LHCN-M2 (cell line): ENCODE results near the gene AHSG. TPM values are rescaled to one million over a fixed set of nuclear protein-coding genes. Genes with fewer than 3 reads are reported as not detected.
"Not testable (repeated sequence)": the region's sequence is repeated elsewhere in the genome, so short reads cannot be mapped to it uniquely, and the experiment has no call there.

ENCODE experiments used
- DNase-seq: peaks from one replicate; pipeline ENCODE4 v3.0.0-alpha.2; 2012; ENCODE audit warnings: low read depth
- total RNA-seq: library from RNA; depleted of rRNA; stranded (reverse); fragments of >200 nt; gene quantifications from 2 replicates; pipeline ENCODE4 v1.2.3, GENCODE V29; 2014

The AHSG gene
- total RNA-seq, 1 experiment from 2014 or later = not detected

DNA sequence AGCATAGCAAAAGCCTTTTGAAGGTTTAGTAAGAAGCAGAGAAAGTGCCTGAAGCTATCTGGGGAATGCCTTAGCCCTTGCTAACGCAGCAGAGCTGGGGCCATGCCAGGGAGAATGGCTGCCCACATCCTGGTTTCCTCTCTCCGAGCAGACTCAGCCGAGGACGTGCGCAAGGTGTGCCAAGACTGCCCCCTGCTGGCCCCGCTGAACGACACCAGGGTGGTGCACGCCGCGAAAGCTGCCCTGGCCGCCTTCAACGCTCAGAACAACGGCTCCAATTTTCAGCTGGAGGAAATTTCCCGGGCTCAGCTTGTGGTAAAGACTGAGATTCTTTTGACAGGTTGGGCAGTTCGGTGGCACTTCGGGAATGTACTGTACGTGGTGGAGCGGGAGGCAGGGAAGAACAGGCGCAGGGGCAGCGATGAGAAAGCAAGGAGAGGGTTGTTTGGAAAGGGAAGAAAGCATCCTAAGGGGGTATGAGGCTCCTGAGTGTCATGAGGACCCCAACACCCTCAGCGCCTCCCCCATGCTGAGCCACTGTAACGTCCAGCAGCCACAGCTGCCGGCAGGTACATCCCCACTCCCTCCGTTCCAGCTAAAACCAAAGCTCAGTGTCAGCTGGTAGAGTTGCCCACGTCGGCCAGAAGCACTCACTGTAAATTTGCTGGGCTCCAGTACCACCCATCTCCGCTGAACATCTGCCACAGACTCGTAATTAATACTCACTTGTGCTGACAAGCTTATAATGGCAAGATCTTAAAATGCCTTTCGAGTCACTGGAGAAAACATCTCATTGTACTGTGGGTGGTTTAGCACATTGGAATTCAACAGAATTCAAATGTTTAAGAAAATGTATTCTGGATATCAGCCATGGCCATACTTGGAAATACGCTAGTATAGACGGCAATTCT, 4.4 kb downstream of the AHSG start:
- peak; percentile 82 for DNase-seq

DNA sequence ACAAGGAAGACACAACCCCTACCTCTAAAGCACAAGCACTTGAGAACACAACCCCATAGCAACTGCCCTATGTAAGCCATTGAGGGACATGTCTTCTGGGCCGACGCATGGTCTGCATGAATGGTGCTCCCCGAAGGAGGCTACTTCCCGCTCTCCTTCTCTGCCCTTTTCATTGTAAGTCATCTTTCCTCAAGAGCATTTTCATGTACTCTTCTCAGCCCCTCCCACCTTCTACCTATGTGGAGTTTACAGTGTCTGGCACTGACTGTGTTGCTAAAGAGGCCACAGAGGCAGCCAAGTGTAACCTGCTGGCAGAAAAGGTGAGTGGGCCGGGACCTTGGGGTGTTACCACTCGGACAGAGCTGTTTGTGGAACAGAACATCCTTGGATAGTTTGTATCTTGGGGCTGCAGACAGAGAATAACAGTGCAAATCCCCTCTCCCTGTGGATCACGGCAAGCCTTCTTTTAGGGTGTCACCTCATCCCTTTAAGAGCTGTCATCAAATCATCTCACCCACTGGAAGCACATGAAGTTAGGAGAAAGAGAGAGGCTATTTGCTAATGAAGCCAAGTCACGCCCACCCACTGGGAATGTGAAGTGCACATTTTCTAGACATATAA, 5.6 kb downstream of the AHSG start:
- DNase-seq = no peak

DNA sequence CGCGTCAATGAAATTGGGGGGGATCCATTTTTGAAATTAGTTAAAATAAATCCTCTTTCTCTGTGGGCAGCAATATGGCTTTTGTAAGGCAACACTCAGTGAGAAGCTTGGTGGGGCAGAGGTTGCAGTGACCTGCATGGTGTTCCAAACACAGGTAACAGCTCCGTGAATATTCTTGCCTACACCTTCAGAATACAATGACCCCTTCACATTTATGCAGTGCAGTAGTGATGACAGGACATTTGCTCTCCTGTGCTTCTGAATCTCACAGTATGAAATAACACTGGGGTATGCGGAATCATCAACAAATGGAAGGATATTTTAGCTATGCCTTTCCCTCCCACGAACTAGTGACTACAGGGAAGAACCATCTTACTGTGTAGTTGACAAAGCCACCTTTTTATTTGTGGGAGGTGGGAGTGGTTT, 6.9 kb downstream of the AHSG start:
- no peak for DNase-seq

DNA sequence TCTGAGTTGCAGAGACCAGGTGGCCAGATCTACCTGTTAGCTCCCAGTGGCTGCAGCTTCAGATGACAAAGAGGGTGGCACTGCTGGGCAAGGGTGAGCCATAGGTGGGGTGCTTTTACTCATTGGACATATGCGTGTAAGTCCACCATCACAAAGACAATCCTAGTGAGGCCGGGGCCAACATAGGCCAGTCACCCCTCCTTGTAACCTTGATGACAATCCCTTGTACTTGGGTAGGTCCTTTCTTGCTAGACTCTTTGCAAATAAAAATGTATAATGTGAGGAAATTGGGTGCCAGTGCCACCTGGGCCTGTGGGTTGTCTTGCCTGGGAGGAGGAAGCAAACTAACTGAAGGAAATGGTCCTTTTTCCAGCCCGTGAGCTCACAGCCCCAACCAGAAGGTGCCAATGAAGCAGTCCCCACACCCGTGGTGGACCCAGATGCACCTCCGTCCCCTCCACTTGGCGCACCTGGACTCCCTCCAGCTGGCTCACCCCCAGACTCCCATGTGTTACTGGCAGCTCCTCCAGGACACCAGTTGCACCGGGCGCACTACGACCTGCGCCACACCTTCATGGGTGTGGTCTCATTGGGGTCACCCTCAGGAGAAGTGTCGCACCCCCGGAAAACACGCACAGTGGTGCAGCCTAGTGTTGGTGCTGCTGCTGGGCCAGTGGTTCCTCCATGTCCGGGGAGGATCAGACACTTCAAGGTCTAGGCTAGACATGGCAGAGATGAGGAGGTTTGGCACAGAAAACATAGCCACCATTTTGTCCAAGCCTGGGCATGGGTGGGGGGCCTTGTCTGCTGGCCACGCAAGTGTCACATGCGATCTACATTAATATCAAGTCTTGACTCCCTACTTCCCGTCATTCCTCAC, 7.6 kb downstream of the AHSG start:
- no peak for DNase-seq

DNA sequence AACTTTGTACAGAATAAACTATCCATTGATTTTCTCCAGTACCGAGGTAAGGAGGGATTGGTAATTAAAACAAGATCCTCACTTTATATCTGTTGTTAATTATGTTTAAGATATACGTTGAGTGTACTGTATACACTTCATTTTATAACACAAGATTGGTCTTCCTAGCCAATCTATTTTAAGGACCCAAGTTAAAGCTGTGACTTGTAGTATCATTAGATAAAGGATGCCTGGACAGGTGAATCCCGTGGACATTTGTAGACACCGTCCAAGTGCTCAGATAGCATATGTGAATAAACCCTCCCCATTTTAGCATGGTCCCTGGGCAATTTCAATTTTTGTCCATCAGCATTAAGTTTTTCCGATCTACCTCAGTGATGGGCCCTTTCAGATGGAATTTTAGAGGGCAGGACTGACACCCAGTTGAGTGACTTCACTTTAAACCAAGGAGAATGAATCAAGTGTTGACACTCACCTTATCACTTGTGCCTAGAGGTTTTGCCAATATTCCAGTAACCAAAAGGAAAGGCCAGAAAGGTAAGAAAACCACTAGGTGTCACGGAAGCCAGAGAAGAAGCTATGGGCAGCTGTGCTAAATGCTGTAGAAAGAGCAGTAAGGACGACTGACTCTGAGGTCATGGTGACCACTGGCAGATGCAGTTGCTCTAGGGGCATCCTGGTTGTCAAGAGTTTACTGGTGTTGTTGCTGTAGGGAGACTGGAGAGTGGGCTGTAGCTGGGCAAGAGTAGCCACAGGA, 9.2 kb downstream of the AHSG start:
- no peak for DNase-seq

DNA sequence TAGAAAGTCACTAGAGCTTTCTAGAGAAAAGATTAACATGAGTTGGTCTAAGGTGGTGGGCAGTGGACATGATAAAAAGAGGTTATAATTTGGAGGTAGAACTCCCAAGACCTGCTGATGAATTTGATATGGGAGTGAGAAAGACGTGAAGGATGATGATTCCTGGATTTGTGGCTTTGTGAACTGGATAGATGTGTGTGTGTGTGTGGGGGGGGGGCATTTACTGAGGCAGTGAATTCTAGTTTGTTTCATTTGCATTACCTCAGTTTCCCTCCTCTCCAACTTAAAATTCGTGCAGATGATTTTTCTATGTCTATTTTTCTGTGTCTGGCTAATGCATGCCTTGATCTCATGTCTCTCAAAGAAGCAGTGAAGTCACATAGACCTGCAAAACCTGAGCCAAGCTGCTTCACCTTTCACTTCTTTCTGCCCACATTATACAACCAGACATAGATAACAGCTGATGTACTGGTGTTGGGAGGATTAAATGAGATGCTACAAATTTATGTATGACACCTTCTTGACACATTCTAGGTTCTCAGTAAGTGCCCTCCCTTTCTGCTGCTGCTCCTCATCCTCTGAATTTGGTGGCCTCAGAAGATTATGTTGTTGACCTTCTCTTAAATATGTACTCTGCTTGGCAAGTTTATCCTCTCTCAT, 9.9 kb downstream of the AHSG start:
- DNase-seq = no peak

DNA sequence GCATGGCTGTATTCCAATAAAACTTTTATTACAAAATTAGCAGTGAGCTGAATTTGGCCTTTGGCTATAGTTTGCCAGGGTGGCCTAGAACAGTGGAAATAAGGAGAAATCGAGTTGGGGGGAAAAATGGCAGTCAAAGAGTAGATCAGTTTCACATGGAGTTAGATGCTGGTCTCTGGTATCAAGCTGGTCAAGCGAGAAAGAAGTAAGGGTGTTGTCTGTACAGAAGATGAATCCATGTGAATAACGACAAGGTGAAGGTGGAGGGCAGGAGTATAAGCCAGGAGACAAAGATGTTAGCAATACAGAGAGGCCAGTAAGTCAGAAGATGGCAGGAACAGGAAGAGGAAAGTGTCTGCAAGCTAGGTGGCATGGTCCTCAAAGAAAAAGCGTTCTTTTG, 11.7 kb downstream of the AHSG start:
- no peak for DNase-seq

DNA sequence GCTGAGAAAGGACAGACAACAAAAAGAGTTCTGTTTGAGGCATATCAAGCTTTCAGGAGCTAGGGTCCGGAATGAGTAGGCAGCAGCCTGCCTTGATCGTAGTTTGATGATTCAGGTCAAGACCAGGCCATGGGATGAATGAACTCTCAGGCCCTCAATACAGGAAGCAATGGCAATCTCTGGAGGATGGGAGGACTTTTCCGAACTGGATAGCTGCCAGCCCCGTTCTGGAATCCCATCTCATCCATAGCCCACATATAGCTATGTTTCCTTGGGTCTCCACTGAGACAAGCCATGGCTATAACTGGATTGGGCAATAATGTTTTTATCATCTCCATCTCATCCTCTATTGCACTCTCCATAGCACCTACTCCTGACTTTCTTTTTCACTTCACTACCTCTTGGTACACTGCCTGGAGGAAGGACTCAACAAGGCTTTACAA, 12.8 kb downstream of the AHSG start:
- DNase-seq = no peak

DNA sequence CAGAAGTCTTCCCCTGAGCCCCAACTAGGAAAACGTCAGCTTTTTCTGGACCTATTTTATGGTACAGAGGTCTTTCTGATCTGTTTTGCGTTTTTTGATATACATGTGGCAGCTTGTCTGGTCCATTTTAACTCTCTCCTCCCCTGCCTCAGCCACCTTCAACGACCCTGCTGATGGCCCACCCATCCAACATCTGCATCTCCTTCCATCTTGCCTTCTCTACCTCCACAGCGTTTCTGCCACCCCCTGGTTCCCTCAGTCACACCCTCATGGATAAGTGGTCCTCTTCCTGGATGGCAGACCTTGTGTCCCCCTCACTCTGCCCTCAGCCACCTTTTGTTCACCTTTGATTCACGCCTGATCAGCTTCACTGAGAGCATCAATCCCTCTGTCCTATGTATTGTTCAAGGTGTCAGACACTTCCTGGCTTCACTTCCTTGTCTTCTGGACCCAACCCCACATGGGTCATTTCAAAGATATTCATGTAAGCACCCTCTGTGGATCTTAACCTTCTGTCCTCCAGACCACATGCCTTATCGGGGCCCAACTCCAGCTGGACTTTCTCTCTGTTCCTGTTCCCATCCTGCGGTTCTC, 13.5 kb downstream of the AHSG start:
- no peak for DNase-seq

DNA sequence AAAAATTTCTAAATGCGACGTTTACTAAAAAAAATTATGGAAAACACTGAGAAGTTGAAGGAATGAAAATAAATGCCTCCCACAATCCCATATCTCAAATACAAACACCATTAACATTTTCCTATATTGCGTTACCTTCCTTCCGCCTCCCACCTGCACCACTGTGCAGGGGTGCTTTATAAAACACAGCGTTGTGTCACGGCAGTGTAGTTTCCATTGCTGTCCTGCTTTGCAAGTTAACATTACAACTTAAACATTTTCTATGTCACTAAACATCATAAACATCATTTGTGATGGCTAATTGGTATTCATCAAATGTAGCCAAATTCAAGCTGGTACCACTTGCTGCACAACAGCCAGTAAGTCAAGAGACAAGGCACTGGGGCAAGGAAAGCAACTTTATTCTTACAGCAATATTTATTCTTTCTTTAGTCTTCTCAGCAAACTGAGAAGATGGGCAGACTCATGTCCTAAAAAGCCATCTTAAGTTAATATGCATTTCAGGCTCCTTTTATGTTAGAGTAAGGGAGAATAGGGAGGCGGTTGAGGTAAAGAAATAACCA, 15.1 kb downstream of the AHSG start:
- no peak for DNase-seq

DNA sequence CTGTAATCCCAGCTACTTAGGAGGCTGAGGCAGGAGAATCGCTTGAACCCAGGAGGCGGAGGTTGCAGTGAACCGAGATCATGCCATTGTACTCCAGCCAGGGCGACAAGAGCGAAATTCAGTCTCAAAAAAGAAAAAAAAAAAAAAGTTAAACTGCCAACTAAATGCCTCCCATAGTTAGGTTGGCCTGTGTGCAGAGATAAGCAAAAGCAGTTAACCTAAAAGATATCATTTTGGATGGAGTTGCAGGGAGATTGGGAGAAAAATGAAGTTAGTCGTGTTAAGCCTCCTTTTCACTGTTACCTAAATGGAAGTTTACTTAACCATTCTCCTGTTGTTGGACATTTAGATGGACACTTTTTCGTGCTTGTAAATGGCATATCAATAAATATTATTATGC, 15.9 kb downstream of the AHSG start:
- DNase-seq = no peak

DNA sequence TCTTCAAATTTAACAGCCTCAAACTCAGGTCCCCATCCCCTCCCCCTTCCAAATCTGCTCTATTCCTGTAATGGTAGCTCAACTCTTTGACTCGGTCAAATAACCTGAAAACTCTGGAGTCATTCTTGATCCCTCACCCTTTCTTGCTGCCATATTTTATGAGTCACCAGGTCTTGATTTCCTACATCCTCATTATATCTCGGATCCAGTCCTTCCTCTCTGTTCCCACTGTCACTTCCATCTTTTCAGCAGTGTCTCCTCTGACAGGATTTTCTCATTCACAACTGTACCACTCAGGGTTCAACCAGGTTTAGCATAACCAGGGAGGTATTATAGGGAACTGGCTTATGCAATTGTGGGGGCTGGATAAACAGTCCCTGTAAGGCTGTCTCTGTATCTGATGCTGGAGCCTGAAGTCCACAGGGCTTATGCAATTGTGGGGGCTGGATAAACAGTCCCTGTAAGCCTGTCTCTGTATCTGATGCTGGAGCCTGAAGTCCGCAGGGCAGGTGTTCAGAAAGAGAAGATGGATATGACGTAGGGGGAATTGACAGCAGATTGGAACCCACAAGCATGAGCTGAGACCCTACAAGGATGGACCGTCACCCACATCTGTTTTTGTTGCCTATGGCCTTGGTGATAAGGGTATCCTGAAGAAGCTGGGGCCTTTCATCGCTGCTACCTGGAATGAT, 18.2 kb downstream of the AHSG start:
- no peak for DNase-seq

DNA sequence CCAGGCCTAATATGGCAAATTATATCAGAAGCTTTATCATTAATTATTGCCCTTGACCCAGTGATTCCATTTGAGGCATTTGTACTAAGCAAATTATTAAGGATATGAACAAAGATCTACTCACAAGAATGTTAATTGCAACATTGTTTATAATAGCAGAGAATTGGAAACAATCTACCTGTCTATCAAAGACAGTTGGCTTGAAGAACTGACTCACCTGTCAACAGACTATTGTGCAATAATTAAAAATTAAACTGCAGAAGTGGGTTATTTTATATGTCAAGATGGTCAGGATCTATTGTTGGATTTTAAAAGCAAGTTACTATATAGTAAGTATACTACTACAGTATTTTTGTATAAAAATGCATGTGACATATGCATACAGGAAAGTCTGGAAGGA, 20.6 kb downstream of the AHSG start:
- no peak for DNase-seq

DNA sequence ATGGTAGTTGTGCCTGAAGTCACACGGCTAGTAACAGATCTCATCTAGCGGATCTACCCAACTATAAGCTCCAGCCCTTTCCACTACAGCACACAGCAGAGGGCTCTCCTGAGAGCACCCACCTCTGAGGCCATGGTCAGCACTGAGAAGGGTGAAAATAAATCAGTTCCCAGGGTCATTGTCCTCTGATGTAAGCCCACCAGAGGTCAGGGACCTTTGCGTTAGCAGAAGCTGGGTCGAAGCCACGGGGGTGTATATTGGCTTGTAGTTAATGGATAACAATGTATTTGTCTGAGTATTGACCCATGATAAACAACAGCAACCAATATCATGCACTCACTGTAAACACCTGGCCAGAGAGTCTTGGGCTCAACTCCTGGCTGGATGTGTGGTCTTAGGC, 21.3 kb downstream of the AHSG start:
- DNase-seq = not testable (repeated sequence)

DNA sequence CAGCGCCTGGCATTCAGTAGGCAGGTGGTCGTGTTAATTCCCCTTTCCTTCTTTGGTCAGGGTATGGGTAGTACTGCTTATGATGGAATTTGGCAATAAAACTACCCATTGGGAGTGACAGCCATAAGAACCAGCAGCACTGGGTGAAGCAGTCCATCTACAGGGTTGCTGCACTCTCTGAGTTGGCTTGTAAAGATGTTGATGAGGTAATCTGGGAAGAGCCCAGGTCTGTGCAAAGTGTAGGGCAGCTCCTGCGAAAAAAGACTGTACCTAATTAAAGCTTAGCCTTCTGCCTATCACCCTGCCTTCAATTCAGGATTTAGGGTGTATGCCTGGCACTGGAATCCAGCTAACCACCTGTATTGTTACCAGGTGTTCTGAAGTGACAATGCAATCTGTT, 22.7 kb downstream of the AHSG start:
- DNase-seq = no peak

DNA sequence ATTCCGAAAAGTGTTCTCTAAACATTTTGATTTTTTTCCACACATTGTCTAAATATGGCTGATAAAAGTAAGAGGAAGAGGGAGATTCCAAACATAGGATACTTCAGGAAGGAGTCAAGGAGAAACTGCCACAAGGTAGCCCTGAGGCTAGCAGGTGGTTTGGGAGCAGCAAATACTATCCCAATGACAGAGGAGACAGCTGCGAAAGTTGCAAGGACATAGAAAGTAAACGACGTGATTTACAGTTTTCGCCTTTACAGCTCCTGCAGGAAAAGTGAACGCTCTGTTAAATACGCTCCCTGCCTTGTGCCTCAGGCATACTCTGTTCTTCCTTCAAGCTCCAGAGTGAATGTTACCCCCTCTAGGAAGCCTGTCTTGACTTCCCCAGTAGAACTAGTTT, 23.7 kb downstream of the AHSG start:
- DNase-seq = no peak

DNA sequence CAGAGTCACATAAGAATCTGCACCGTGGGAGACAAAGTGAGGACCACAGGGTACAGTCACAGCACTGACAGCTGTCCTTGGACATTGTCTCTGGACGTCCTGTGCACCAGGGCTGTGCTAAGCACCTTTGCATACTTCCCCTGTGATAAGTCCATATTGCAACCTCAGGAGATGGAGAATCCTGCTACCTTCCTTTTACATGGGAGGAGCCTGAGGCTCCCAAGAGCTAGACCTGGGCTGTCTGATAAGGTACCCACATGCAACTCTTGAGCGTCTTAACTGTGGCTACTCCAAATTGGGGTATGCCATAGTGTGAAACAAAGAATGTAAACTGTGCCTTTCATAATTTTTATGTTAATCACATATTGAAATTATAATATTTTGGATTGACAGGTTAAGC, 24.8 kb downstream of the AHSG start:
- DNase-seq = no peak

DNA sequence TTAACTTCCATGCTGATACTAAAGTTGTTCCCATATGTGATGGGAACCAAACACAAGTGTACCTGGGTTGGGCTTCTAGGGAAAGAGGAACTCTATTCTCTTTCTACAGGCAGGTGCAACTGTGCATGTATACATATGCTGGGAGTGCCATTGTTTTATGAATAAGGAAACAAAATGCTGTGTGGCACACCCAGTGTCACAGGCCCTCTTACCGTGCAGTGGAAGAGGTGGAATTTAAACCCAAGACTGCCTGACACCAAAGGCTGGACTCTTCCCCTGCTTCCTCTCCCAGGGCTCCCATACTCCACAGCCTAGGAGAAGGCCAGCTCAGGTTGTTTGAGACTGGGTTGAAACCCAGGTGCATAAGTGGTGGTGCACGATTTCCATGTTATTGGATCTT, 25.4 kb downstream of the AHSG start:
- DNase-seq = no peak

DNA sequence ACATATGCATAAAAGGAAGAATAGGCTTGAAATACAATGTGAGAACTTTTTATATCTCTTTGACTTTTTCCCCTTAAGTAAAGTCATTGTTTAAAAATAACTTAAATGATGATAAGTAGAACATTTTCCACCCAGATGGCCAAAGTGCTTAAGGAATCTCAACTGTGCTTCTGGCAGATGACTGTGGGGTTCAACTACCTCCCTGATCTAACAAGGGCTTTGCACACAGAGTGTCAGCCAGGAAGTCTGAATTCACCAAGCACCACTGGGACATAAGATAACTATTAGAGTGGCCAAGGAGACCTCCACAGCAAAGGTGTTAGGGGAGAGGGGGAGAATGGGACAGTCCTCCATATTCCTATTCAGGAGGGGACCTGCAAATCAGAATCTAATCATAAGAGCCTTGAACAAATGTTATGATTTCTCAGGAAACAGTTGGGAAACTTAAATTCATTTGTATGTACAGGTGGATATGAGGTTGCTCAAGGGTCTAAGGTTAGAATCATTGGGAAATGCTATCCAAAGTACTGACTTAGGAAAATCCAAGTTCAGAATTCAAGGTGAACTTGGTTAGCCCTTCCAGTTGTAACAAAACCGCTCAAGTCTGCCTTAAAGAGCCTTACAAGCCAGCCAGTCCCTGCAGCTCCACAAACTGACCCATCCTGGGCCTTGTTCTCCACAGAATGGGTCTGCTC, 27.1 kb downstream of the AHSG start, which contains the start of gene FETUB:
Gene FETUB, plus strand, starts transcription at position 622 of the 695 bp plus-strand sequence. Its CDS starts 62 bp downstream, at position 684.
- DNase-seq = no peak
